Skeletal muscle tissue (tissue), 4 donors: ENCODE data around the gene DGKG. TPM values are rescaled to one million over a fixed set of nuclear protein-coding genes. Genes with fewer than 3 reads are reported as not detected.

ENCODE experiments used
- H3K27ac ChIP-seq: one replicate; pipeline ENCODE4 v1.7.0; 2013; ENCODE audit warnings: mild to moderate bottlenecking, low read depth, low read length, inconsistent platforms
- H3K27me3 ChIP-seq, 3 donors: one replicate each; pipeline ENCODE4 v1.7.0; 2013; ENCODE audit warnings: low read length in 3 of 3; ENCODE audit not compliant: control insufficient read depth in 3 of 3, insufficient read depth in 3 of 3
- H3K36me3 ChIP-seq, 3 donors: one replicate each; pipeline ENCODE4 v1.7.0; 2013; ENCODE audit warnings: low read length in 3 of 3; ENCODE audit not compliant: control insufficient read depth in 3 of 3, insufficient read depth in 3 of 3
- H3K4me1 ChIP-seq, 3 donors: one replicate each; pipeline ENCODE4 v1.7.0; 2013; ENCODE audit warnings: low read length in 3 of 3, mild to moderate bottlenecking in 3 of 3; ENCODE audit not compliant: control insufficient read depth in 3 of 3, insufficient read depth in 3 of 3
- H3K4me3 ChIP-seq, 3 donors: one replicate each; pipeline ENCODE4 v1.7.0; 2013; ENCODE audit warnings: low read length in 3 of 3
- H3K9ac ChIP-seq, 3 donors: one replicate each; pipeline ENCODE4 v1.7.0; 2013; ENCODE audit warnings: low read length in 3 of 3, mild to moderate bottlenecking in 3 of 3, moderate library complexity in 2 of 3, low read depth in 1 of 3
- H3K9me3 ChIP-seq, 3 donors: one replicate each; pipeline ENCODE4 v1.7.0; 2013; ENCODE audit warnings: low read length in 3 of 3; ENCODE audit not compliant: control insufficient read depth in 3 of 3
- total RNA-seq: library from RNA; depleted of rRNA; stranded (reverse); fragments of >200 nt; gene quantifications from one replicate; pipeline ENCODE4 v1.2.3, GENCODE V29; 2014
- donor health status: Osteomylitis.

The DGKG gene
- total RNA-seq, 1 donor from 2014 or later = 2.6 TPM

- H3K27ac ChIP-seq = no peak overlapping the region
- H3K4me3 ChIP-seq = no peak overlapping the region
- no peaks in the 10 kb centered on the region for H3K36me3 ChIP-seq
- no peak overlapping the region for H3K9ac ChIP-seq
- H3K27me3 ChIP-seq = peaks cover 0 to 8% (median 0%) of the 10 kb centered on the region in 3 donors
- H3K9me3 ChIP-seq = no peaks in the 10 kb centered on the region
- H3K4me1 ChIP-seq = no peaks in the 10 kb centered on the region
Measured at GRCh38 chr3:186264608-186265400, 97.2 kb downstream of the DGKG start.

DNA sequence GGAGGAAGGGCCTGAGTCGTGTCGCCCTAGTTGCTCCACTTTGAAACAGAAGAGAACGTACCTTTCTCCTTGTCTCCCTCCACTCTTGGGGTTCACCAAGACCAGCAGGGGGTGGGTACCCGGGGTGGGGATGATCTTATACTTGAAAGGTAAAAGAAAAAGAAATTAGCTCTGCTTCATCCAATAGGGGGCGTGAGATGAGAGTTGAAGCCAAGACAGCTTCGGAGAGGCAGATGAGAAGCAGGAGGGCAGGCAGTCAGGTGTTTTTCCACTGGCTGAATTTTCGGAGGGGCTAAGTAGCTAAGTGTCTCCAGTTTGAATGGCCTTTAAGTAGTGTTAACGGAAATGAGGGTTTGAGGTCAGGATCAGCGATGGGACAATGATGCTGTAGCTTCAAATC, 100.4 kb downstream of the DGKG start:
- peaks cover 0 to 2% (median 0%) of the 10 kb centered on the region in 3 donors for H3K4me1 ChIP-seq
- H3K36me3 ChIP-seq = no peaks in the 10 kb centered on the region
- H3K9ac ChIP-seq = no peak overlapping the region
- H3K27me3 ChIP-seq = no peaks in the 10 kb centered on the region
- H3K9me3 ChIP-seq = no peaks in the 10 kb centered on the region
- no peak overlapping the region for H3K27ac ChIP-seq
- H3K4me3 ChIP-seq = no peak overlapping the region

DNA sequence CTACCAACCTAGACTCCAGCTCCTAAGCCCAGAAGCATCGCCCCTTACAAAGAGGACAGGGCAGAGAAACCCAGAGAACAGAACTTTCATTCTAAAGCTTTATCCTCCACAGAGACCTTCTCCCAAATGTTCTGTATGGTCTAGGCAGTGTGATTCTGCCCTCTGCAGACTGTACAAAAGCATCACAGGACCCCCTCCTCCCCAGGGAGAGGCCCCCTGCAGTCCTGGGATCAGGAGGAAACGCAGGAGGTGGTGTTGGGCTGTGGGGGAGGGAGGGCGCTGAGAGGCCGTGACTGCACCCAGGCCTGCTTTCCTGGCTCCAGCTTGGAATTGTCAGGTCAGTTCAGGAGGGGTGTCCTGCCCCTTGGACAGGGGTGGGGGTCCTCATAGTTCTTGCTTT, 101.3 kb downstream of the DGKG start:
- Histone ChIP-seq H3K9me3 (no peaks in the 10 kb centered on the region), H3K4me1 (peaks cover 0 to 2% (median 0%) of the 10 kb centered on the region in 3 donors), H3K27ac (no peak overlapping the region), H3K9ac (no peak overlapping the region), H3K4me3 (no peak overlapping the region), H3K36me3 (no peaks in the 10 kb centered on the region), H3K27me3 (no peaks in the 10 kb centered on the region)

DNA sequence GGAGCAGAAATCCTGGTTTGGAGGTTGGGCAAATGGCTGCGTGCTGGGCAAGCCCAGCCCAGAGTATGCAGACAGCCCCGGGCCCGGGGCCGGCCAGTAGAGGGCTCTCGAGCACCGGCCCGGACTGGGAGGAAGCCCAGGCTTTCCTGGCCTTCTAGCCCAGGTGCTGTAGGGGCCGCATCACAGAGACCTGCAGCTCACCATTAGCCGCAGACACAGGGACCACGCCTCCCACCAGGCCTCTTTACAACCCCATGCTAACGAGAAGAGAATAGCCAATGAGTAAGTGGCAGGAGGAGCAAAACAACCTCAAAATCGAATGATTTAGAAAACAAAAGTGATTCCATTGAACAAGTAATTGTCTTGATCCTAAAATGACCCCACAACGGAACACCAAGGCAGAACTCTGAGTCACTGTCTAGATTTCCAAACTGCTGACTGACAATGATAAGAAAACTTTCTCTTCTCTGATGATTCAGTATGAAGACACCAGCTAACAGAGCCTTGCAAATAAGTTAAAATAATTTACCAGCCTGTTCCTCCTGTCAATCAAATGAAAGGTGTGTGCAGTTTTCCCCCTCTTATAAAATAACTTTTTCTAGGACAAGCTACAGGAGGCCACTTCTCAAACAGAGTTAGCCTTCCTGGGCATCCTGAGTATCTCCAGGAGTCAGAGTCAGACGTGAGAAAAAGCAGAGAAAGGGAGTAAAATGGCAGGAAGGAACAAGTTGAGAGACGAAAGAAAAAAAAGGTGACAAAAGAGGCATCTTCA, 102.2 kb downstream of the DGKG start:
- Histone ChIP-seq H3K36me3 (no peaks in the 10 kb centered on the region), H3K27ac (no peak overlapping the region), H3K4me1 (peaks cover 0 to 2% (median 0%) of the 10 kb centered on the region in 3 donors), H3K9ac (peak overlapping the region in 1 of 3 donors; percentile 28), H3K9me3 (no peaks in the 10 kb centered on the region), H3K4me3 (no peak overlapping the region), H3K27me3 (no peaks in the 10 kb centered on the region)

DNA sequence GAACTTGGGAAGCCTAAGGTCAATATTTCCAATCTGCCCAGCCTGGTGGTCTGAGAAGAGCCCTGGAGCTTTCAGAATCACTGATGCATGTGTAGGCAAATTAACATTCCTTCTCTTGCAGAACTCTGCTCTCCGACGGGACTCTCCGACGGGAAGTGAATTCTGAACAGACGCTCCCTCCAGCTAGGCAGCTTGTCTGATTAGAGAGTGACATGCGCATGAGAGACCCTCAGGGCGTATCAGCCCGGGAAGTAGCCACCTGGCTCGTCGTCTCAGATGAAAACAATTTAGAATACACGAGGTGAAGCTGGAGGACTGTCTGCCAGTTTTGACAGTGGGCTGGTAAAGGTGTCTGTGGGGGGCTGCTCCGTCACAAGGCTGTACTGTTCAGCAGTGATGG, 103.1 kb downstream of the DGKG start:
- peaks cover 0 to 2% (median 0%) of the 10 kb centered on the region in 3 donors for H3K4me1 ChIP-seq
- H3K4me3 ChIP-seq = no peak overlapping the region
- peaks cover 0 to 7% (median 0%) of the 10 kb centered on the region in 3 donors for H3K27me3 ChIP-seq
- H3K9ac ChIP-seq = no peak overlapping the region
- H3K27ac ChIP-seq = no peak overlapping the region
- no peaks in the 10 kb centered on the region for H3K9me3 ChIP-seq
- H3K36me3 ChIP-seq = no peaks in the 10 kb centered on the region

GRCh38 chr3:186257866-186258265, 104.2 kb downstream of the DGKG start:
- Histone ChIP-seq H3K9ac (no peak overlapping the region), H3K36me3 (no peaks in the 10 kb centered on the region), H3K27me3 (peaks cover 0 to 13% (median 0%) of the 10 kb centered on the region in 3 donors)

GRCh38 chr3:186255703-186256331, 106.2 kb downstream of the DGKG start:
- Histone ChIP-seq H3K36me3 (no peaks in the 10 kb centered on the region), H3K27ac (no peak overlapping the region), H3K9me3 (no peaks in the 10 kb centered on the region), H3K4me3 (no peak overlapping the region), H3K9ac (no peak overlapping the region), H3K4me1 (peaks cover 0 to 2% (median 0%) of the 10 kb centered on the region in 3 donors), H3K27me3 (peaks cover 0 to 16% (median 4%) of the 10 kb centered on the region in 3 donors)

More at GRCh38 chr3:186257866-186258265, 104.2 kb downstream of the DGKG start:
- Histone ChIP-seq H3K4me3 (no peak overlapping the region), H3K9me3 (no peaks in the 10 kb centered on the region), H3K27ac (no peak overlapping the region), H3K4me1 (peaks cover 0 to 2% (median 0%) of the 10 kb centered on the region in 3 donors)

DNA sequence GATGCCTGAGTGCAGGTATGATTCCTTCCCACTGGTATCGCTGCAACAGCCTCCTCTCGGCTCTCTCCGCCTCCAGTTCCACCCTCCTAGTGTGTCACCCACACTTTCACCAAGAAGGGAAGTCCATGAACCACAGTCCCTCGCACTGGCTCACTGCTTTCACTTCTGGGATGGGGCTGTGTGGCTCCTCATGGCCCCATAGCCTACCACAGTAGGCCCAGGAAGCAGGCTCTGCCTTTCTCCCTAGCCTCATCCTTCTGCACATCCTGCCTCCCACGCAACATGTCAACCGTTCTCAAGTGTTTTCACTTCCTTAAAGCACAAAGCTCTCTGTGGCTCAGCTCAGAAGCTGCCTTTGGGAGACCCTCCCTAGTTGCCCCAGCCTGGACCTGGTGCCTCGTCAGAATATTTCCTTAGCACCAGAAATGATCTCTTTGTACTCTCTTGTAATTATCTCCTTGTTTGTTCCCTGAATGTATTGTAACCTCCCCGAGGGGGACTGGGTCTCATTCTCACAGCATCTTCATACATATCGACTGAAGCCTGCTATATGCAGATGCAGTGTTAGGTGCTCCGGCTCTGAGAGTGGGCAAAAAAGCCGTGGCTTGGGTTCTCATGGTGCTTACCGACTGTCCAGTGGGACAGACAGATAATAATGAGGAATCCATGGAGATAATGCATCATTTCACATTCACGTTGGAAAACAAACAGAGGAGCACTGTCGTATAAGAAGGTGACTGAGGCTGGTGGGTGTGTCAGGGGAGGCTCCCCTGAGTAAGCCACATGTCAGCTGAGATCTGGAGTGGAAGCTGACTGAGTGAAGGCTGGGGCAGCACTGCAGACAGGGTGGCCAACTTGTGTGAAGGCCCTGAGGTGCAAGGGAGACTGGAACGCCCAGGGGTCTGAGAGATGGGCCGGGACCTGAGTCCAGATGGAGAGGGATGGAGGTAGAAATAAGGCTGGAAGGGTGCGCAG, 107.1 kb downstream of the DGKG start:
- H3K9ac ChIP-seq = no peak overlapping the region
- no peaks in the 10 kb centered on the region for H3K9me3 ChIP-seq
- H3K4me3 ChIP-seq = no peak overlapping the region
- no peak overlapping the region for H3K27ac ChIP-seq
- no peaks in the 10 kb centered on the region for H3K36me3 ChIP-seq
- H3K4me1 ChIP-seq = peaks cover 0 to 2% (median 0%) of the 10 kb centered on the region in 3 donors
- peaks cover 0 to 16% (median 4%) of the 10 kb centered on the region in 3 donors for H3K27me3 ChIP-seq

DNA sequence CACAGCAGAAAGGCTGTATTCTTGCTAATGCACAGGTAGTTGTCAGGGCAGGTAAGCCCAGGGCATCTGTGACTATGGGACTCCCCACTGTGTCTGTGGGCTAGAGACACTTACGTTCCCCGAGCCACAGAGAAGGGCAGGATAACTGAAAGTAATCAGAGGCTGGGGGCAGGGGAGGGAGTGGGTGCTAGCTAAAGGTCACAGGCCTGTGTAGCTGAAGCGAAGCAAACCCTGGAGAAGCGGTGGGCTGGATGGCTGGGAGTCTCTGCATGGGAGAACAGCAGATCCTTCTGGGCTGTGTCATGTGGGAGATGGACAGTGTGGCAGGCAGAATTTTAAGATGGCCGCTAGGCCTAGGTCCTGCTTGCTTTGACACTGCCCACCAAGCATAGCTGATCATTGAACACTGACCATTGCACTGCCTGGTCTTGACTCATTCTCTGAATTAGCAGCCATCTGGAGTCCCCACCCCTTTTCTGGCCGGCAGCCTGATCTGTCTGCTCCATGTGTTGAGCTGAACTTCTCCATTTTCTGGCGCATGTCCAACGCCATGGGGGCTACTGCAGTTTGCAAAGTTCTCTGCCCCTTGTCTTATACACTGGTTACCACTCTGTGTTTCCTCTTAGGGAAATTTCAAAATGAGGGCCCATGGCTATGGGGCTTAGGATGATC, 110.0 kb downstream of the DGKG start:
- Histone ChIP-seq H3K27ac (no peak overlapping the region), H3K9me3 (no peaks in the 10 kb centered on the region)

More for the DNA sequence above, 110.0 kb downstream of the DGKG start:
- H3K4me3 ChIP-seq = no peak overlapping the region
- H3K9ac ChIP-seq = no peak overlapping the region
- H3K4me1 ChIP-seq = peaks cover 0 to 1% (median 0%) of the 10 kb centered on the region in 3 donors
- peaks cover 0 to 16% (median 4%) of the 10 kb centered on the region in 3 donors for H3K27me3 ChIP-seq
- no peaks in the 10 kb centered on the region for H3K36me3 ChIP-seq
